ENCODE results near the gene TSPAN1. TPM values are rescaled to one million over a fixed set of nuclear protein-coding genes. Genes with fewer than 3 reads are reported as not detected.
A peak's percentile ranks its signal among the peaks of the same experiment; 100 is the strongest.

Gene TSPAN1
- total RNA-seq, 4 donors from 2014 or later = 0.83 to 1.6 (median 1.5) TPM

DNA sequence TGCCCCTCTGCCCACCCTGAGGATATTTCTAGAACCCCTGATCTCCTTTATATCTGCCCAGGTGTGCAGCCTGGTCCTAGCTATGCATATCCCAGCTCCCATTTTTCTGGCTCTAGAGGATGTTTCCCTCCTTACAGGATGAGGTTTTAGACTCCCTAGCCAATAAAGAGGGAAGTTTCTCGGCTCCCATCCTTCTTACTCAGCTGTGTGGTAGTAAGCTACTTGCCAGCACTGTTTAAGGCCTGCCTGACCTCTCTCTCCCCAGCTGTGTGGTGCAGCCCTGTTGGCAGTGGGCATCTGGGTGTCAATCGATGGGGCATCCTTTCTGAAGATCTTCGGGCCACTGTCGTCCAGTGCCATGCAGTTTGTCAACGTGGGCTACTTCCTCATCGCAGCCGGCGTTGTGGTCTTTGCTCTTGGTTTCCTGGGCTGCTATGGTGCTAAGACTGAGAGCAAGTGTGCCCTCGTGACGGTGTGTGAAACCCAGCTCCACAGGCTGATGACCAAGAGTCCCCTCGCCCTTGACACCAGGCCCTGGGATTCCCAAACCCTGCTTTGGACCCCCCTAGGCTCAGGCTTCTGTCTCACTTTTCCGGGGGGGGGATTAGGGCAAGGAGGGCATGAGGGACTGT lies 9.2 kb downstream of the TSPAN1 start:
- 88% methylated on average over 12 of the region's 12 CpGs for WGBS
- H3K36me3 ChIP-seq = peaks cover 0 to 21% (median 11%) of the 10 kb centered on the region in 4 donors

GRCh38 chr1:46184920-46185658 lies 10.2 kb downstream of the TSPAN1 start:
- H3K9me3 ChIP-seq = no peaks in the 10 kb centered on the region
- intact Hi-C loops (cut with DNase I) = loop anchor here (5.0 to 10.0 kb wide), 2 partner anchors 37 to 310 kb away; no protein-coding TSS in a partner anchor
- no peak overlapping the region for H3K27ac ChIP-seq (replicated peaks in 1 of 4)

More for the DNA sequence above, 9.2 kb downstream of the TSPAN1 start:
- no peaks in the 10 kb centered on the region for H3K9me3 ChIP-seq
- H3K4me1 ChIP-seq = peaks cover 29 to 39% (median 32%) of the 10 kb centered on the region in 4 donors
- no peak for TF ChIP-seq POLR2AphosphoS5 (IDR thresholded peaks at IDR 0.05)
- TF ChIP-seq EP300 (IDR thresholded peaks at IDR 0.05) = no peak
- TF ChIP-seq CTCF (IDR thresholded peaks at IDR 0.05) = no peak
- TF ChIP-seq POLR2A (IDR thresholded peaks at IDR 0.05; ENCODE audit: low read depth) = no peak
- intact Hi-C loops (cut with DNase I) = loop anchor here (5.0 to 10.0 kb wide), 2 partner anchors 38 to 309 kb away; no protein-coding TSS in a partner anchor
- DNase-seq (ENCODE audit: extremely low spot score) = no peak
- H3K27ac ChIP-seq (replicated peaks in 1 of 4) = peak overlapping the region; percentile 63 to 74 (median 70)
- no peak overlapping the region for H3K4me3 ChIP-seq
- H3K27me3 ChIP-seq = no peaks in the 10 kb centered on the region

DNA sequence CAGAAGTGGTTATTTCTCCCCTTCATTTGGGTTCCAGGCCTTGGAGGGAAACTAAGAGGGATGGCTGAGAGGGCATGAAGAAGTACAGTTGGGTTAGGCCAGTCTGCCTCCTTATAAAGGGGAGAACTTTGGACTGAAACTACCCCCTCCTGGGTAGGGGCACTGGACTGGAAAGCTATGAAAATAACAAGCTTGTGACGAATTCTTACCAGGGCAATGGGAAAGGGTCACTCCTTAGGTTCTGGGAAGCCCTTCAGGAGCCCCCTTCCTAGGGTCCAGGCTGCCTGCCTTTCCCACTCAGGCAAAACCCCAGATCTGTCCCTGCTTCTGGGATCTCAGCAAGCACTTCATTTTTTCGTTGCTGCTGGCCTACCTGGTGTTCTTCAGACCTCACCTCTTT lies 11.2 kb downstream of the TSPAN1 start:
- no peak for DNase-seq (ENCODE audit: extremely low spot score)
- peaks cover 7 to 42% (median 31%) of the 10 kb centered on the region in 4 donors for H3K36me3 ChIP-seq
- peaks cover 17 to 31% (median 23%) of the 10 kb centered on the region in 4 donors for H3K4me1 ChIP-seq
- no peak overlapping the region for H3K27ac ChIP-seq (replicated peaks in 1 of 4)
- intact Hi-C loops (cut with DNase I) = loop anchor here (10.0 kb wide), 1 partner anchor 311 kb away; no protein-coding TSS in a partner anchor
- TF ChIP-seq POLR2A (IDR thresholded peaks at IDR 0.05; ENCODE audit: low read depth) (no peak), EP300 (IDR thresholded peaks at IDR 0.05) (no peak), CTCF (IDR thresholded peaks at IDR 0.05) (no peak), POLR2AphosphoS5 (IDR thresholded peaks at IDR 0.05) (no peak)
- H3K4me3 ChIP-seq = no peak overlapping the region
- no peaks in the 10 kb centered on the region for H3K9me3 ChIP-seq
- WGBS = 91% methylated on average over 2 of the region's 2 CpGs
- no peaks in the 10 kb centered on the region for H3K27me3 ChIP-seq

More at GRCh38 chr1:46184920-46185658, 10.2 kb downstream of the TSPAN1 start:
- Histone ChIP-seq H3K36me3 (peaks cover 0 to 32% (median 21%) of the 10 kb centered on the region in 4 donors), H3K4me1 (peaks cover 20 to 31% (median 27%) of the 10 kb centered on the region in 4 donors), H3K27me3 (no peaks in the 10 kb centered on the region), H3K4me3 (no peak overlapping the region)
- TF ChIP-seq EP300 (IDR thresholded peaks at IDR 0.05) (no peak), POLR2AphosphoS5 (IDR thresholded peaks at IDR 0.05) (no peak), CTCF (IDR thresholded peaks at IDR 0.05) (no peak), POLR2A (IDR thresholded peaks at IDR 0.05; ENCODE audit: low read depth) (no peak)
- WGBS = 84% methylated on average over 7 of the region's 7 CpGs
- no peak for DNase-seq (ENCODE audit: extremely low spot score)

DNA sequence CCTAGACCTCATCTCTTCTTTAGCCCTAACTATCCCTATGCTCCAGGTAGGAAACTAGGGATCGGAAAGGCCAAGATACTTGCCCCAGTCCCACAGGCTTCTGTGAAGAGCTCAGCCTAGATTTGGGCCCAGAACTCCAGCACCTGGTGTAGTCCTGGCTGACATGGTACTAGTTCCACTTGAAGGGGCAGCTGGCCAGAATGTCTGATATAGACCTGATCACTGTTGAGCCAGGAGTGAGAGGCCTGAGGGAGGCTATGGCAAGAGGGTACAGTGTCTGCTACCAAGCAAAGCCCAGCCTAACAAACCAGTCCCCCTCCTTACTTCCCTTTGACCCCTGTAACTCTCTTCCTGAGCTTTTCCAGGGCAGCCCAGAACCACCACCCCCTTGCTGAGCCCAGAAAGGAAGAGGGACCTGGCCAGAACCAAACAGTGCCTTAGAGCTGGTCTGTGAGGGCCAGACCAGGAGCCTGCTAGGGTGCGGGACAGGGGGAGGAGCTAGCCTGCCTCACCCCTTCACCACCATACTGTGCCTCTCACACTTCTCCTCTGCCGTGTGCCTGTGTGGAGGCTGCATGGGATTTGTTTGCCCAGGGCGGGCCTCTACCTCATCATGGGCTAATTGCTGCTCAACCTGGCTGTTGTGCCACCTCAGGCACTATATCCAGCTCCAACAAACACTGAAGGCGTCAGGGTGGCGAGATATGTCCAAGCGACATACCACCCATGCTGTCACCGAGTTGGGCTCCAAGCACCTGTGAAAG lies 12.4 kb downstream of the TSPAN1 start:
- 85% methylated on average over 4 of the region's 8 CpGs for WGBS
- no peaks in the 10 kb centered on the region for H3K27me3 ChIP-seq
- no peak overlapping the region for H3K4me3 ChIP-seq
- H3K4me1 ChIP-seq = peaks cover 17 to 31% (median 23%) of the 10 kb centered on the region in 4 donors
- no peaks in the 10 kb centered on the region for H3K9me3 ChIP-seq
- TF ChIP-seq POLR2A (IDR thresholded peaks at IDR 0.05; ENCODE audit: low read depth) = no peak
- no peak for TF ChIP-seq POLR2AphosphoS5 (IDR thresholded peaks at IDR 0.05)
- H3K36me3 ChIP-seq = peaks cover 13 to 54% (median 40%) of the 10 kb centered on the region in 4 donors
- intact Hi-C loops (cut with DNase I) = loop anchor here (10.0 kb wide), 1 partner anchor 312 kb away; no protein-coding TSS in a partner anchor
- H3K27ac ChIP-seq (replicated peaks in 1 of 4) = no peak overlapping the region
- no peak for DNase-seq (ENCODE audit: extremely low spot score)
